IMR-90 (cell line): ENCODE data around the gene ZNF793. TPM values are rescaled to one million over a fixed set of nuclear protein-coding genes. Genes with fewer than 3 reads are reported as not detected.

Source experiments
- ATAC-seq: fragments of 200-7000 bp; cut with Tn5 transposase; 2 replicates; pipeline ENCODE4 v1.9.1; 2020; ENCODE audit warnings: low read depth, mild to moderate bottlenecking, moderate library complexity
- BruUV-seq: library from RNA; stranded (reverse); fragments of 400-500 nt; replicated peaks from 2 replicates; lab custom pipeline; 2021; lab: Mats Ljungman, UMichigan
- CTCF ChIA-PET: fragments of 300-600 bp; formaldehyde crosslinking; extraction: SDS; loops from one replicate; lab custom pipeline; 2021; ENCODE audit warnings: antibody characterized with exemption; lab: Yijun Ruan, JAX
- POLR2A ChIA-PET: fragments of 300-600 bp; sonication (Branson Sonifier 250); formaldehyde crosslinking; loops from one replicate; lab custom pipeline; 2022; ENCODE audit warnings: antibody characterized with exemption; ENCODE audit not compliant: unreplicated experiment; lab: Charles Lee
- DNase-seq: peaks from one replicate; pipeline ENCODE4 v3.0.0; 2013
- H2AFZ ChIP-seq: replicated peaks from 2 replicates; pipeline ENCODE3; 2013; ENCODE audit warnings: low read length, mild to moderate bottlenecking; ENCODE audit not compliant: poor library complexity
- H2AK5ac ChIP-seq: 2 replicates; pipeline ENCODE4 v1.6.1; 2013; ENCODE audit warnings: low read depth, low read length, inconsistent platforms
- H2AK9ac ChIP-seq: replicated peaks from 2 replicates; pipeline ENCODE3; 2013; ENCODE audit warnings: mild to moderate bottlenecking, low read depth, low read length, moderate library complexity; ENCODE audit not compliant: poor library complexity
- H2BK120ac ChIP-seq: 2 replicates; pipeline ENCODE4 v1.6.1; 2013; ENCODE audit warnings: low read depth, low read length, inconsistent platforms
- H2BK15ac ChIP-seq: 3 replicates; pipeline ENCODE4 v1.6.1; 2013; ENCODE audit warnings: low read depth, low read length, inconsistent platforms
- H2BK20ac ChIP-seq: 2 replicates; pipeline ENCODE4 v1.6.1; 2013; ENCODE audit warnings: low read depth, mild to moderate bottlenecking, inconsistent platforms, low read length, moderate library complexity
- H2BK5ac ChIP-seq: 2 replicates; pipeline ENCODE4 v1.6.1; 2013; ENCODE audit warnings: mild to moderate bottlenecking, low read depth, low read length, inconsistent platforms; ENCODE audit not compliant: poor library complexity, severe bottlenecking
- H3K14ac ChIP-seq: replicated peaks from 2 replicates; pipeline ENCODE4 v1.6.1; 2013; ENCODE audit warnings: low read depth, low read length, inconsistent platforms
- H3K18ac ChIP-seq: 2 replicates; pipeline ENCODE4 v1.6.1; 2013; ENCODE audit warnings: low read depth, low read length, control low read depth
- H3K23ac ChIP-seq: 2 replicates; pipeline ENCODE4 v1.6.1; 2013; ENCODE audit warnings: low read depth, low read length, inconsistent platforms
- H3K27ac ChIP-seq: 2 replicates; pipeline ENCODE4 v1.5.1; 2013; ENCODE audit warnings: mild to moderate bottlenecking, control low read depth, low read length; ENCODE audit not compliant: insufficient read depth
- H3K27me3 ChIP-seq: 2 replicates; pipeline ENCODE4 v1.6.1; 2013; ENCODE audit warnings: low read length; ENCODE audit not compliant: control insufficient read depth, insufficient read depth
- H3K36me3 ChIP-seq: 2 replicates; pipeline ENCODE4 v1.6.1; 2013; ENCODE audit warnings: low read length, mixed read lengths; ENCODE audit not compliant: control insufficient read depth, insufficient read depth
- H3K4ac ChIP-seq: 2 replicates; pipeline ENCODE4 v1.6.1; 2013; ENCODE audit warnings: low read depth, low read length, inconsistent platforms
- H3K4me1 ChIP-seq: 2 replicates; pipeline ENCODE4 v1.6.1; 2013; ENCODE audit warnings: low read length, mixed read lengths; ENCODE audit not compliant: control insufficient read depth, insufficient read depth
- H3K4me2 ChIP-seq: 2 replicates; pipeline ENCODE4 v1.6.1; 2013; ENCODE audit warnings: low read depth, mild to moderate bottlenecking, control low read depth, low read length, moderate library complexity
- H3K4me3 ChIP-seq: 2 replicates; pipeline ENCODE4 v1.5.1; 2013; ENCODE audit warnings: low read depth, mild to moderate bottlenecking, control low read depth, low read length, moderate library complexity; ENCODE audit not compliant: insufficient read depth
- H3K56ac ChIP-seq: 2 replicates; pipeline ENCODE4 v1.6.1; 2013; ENCODE audit warnings: low read length, inconsistent platforms; ENCODE audit not compliant: insufficient read depth; ENCODE audit errors: extremely low read depth
- H3K79me1 ChIP-seq, 2 experiments: 2 replicates each; pipeline ENCODE4 v1.6.1; 2013; ENCODE audit warnings: low read length in 2 of 2, inconsistent platforms in 1 of 2, low read depth in 1 of 2
- H3K9ac ChIP-seq: 2 replicates; pipeline ENCODE4 v1.6.1; 2013; ENCODE audit warnings: low read depth, low read length, control low read depth
- H3K9me1 ChIP-seq: 2 replicates; pipeline ENCODE4 v1.6.1; 2013; ENCODE audit warnings: low read length, inconsistent platforms; ENCODE audit not compliant: insufficient read depth
- H3K9me3 ChIP-seq: 2 replicates; pipeline ENCODE4 v1.6.1; 2013; ENCODE audit warnings: low read length; ENCODE audit not compliant: control insufficient read depth, insufficient read depth
- H4K20me1 ChIP-seq: 2 replicates; pipeline ENCODE4 v1.6.1; 2013; ENCODE audit warnings: low read length, inconsistent platforms; ENCODE audit not compliant: insufficient read depth
- H4K5ac ChIP-seq: 2 replicates; pipeline ENCODE4 v1.6.1; 2013; ENCODE audit warnings: mild to moderate bottlenecking, low read depth, low read length, control low read depth
- H4K8ac ChIP-seq, 2 experiments: 2 replicates each; pipeline ENCODE4 v1.6.1; 2013; ENCODE audit warnings: low read depth in 2 of 2, low read length in 2 of 2, control low read depth in 1 of 2, inconsistent platforms in 1 of 2
- H4K91ac ChIP-seq: 2 replicates; pipeline ENCODE4 v1.6.1; 2013; ENCODE audit warnings: low read depth, low read length, inconsistent platforms; ENCODE audit not compliant: insufficient read depth
- BHLHE40 ChIP-seq: fragments of 150-350 bp; IDR thresholded peaks from 2 replicates; pipeline ENCODE4 v1.6.1; 2016; ENCODE audit warnings: mild to moderate bottlenecking, low read depth, low read length
- CEBPB ChIP-seq: IDR thresholded peaks from 2 replicates; pipeline ENCODE4 v1.6.1; 2012; ENCODE audit warnings: low read depth, low read length, improper control_type of control experiment
- CHD1 ChIP-seq: IDR thresholded peaks from 2 replicates; pipeline ENCODE4 v1.6.1; 2012; ENCODE audit warnings: low read depth, low read length, improper control_type of control experiment
- CTCF ChIP-seq: conservative IDR thresholded peaks from 2 replicates; pipeline ENCODE4 v1.5.1; 2012; ENCODE audit warnings: mild to moderate bottlenecking, low read depth, low read length, improper control_type of control experiment
- ELK1 ChIP-seq: fragments of 150-350 bp; IDR thresholded peaks from 2 replicates; pipeline ENCODE4 v1.6.1; 2016; ENCODE audit warnings: low read depth, mild to moderate bottlenecking, low read length, moderate library complexity, borderline replicate concordance
- FOS ChIP-seq: fragments of 150-350 bp; IDR thresholded peaks from 2 replicates; pipeline ENCODE4 v1.6.1; 2016; ENCODE audit warnings: low read depth, low read length
- MAFK ChIP-seq: IDR thresholded peaks from 2 replicates; pipeline ENCODE4 v1.6.1; 2012; ENCODE audit warnings: low read depth, low read length, improper control_type of control experiment
- MAZ ChIP-seq: IDR thresholded peaks from 2 replicates; pipeline ENCODE4 v1.6.1; 2012; ENCODE audit warnings: low read depth, mild to moderate bottlenecking, low read length, improper control_type of control experiment, moderate library complexity, borderline replicate concordance
- MXI1 ChIP-seq: IDR thresholded peaks from 2 replicates; pipeline ENCODE4 v1.6.1; 2012; ENCODE audit warnings: low read depth, mild to moderate bottlenecking, low read length, moderate library complexity, borderline replicate concordance
- NFE2L2 ChIP-seq: fragments of 150-350 bp; IDR thresholded peaks from 2 replicates; pipeline ENCODE4 v1.6.1; 2016; ENCODE audit warnings: low read depth, mild to moderate bottlenecking, low read length
- POLR2A ChIP-seq: IDR thresholded peaks from 2 replicates; pipeline ENCODE4 v1.6.1; 2012; ENCODE audit warnings: mild to moderate bottlenecking, low read depth, low read length
- RAD21 ChIP-seq: IDR thresholded peaks from 2 replicates; pipeline ENCODE4 v1.6.1; 2012; ENCODE audit warnings: low read length, improper control_type of control experiment
- RCOR1 ChIP-seq: IDR thresholded peaks from 2 replicates; pipeline ENCODE4 v1.6.1; 2012; ENCODE audit warnings: mild to moderate bottlenecking, low read length, improper control_type of control experiment; ENCODE audit not compliant: insufficient replicate concordance
- RFX5 ChIP-seq: IDR thresholded peaks from 2 replicates; pipeline ENCODE4 v1.8.0; 2012; ENCODE audit warnings: low read depth, mild to moderate bottlenecking, low read length, moderate library complexity
- SMC3 ChIP-seq: fragments of 150-350 bp; IDR thresholded peaks from 2 replicates; pipeline ENCODE4 v1.6.1; 2016; ENCODE audit warnings: low read depth, mild to moderate bottlenecking, antibody characterized with exemption, low read length, moderate library complexity
- USF2 ChIP-seq: fragments of 150-350 bp; IDR thresholded peaks from 2 replicates; pipeline ENCODE4 v1.6.1; 2017; ENCODE audit warnings: mild to moderate bottlenecking, antibody characterized with exemption, low read length, low read depth
- WGBS, 2 experiments: methylation state at CpG; one replicate each; pipeline versions ENCODE4 v1.1.5 to v1.1.7; 2013; ENCODE audit warnings: missing lambda C conversion rate in 2 of 2; ENCODE audit not compliant: insufficient read length in 1 of 2; ENCODE audit errors: extremely low coverage in 2 of 2; 5-methylcytosine and 5-hydroxymethylcytosine counted together
- dilution Hi-C: fragments of 300-500 bp; cut with HindIII; formaldehyde crosslinking; loops from one replicate; pipeline ENCODE4 v1.14.3; 2018; ENCODE audit warnings: low sequenced_read_pairs; ENCODE audit not compliant: unreplicated experiment
- in situ Hi-C: fragments of 300-500 bp; cut with MboI; formaldehyde crosslinking; loops from 3 replicates; pipeline ENCODE4 v1.14.3; 2019; ENCODE audit warnings: low sequenced_read_pairs, inconsistent platforms, mixed read lengths
- intact Hi-C: fragments of 100-400 bp; cut with micrococcal nuclease; formaldehyde crosslinking; loops from 2 replicates; pipeline ENCODE4 v1.10.0; 2022
- polyA plus RNA-seq, 3 experiments: library from polyadenylated mRNA; depleted of rRNA; stranded (reverse); fragments of >200 nt; gene quantifications; 2 replicates each; pipeline ENCODE4 v1.2.3, GENCODE V29; 2012; ENCODE audit warnings: low replicate concordance in 1 of 3
- total RNA-seq: library from RNA; depleted of rRNA; stranded (reverse); fragments of >200 nt; gene quantifications from 2 replicates; pipeline ENCODE4 v1.2.3, GENCODE V29; 2012

Gene ZNF793
- total and polyA plus RNA-seq, 2 of the 4 experiments (the other 2 are of a cell fraction): 0.50 to 0.72 TPM

- no peak overlapping the region for H2AK9ac ChIP-seq
- no peak overlapping the region for H3K4me3 ChIP-seq
- H2BK15ac ChIP-seq: no peak overlapping the region
- in situ Hi-C loops: no loop called here
- ChIA-PET CTCF (no interaction called here), POLR2A (no interaction called here)
- ATAC-seq (no peak), DNase-seq (no peak)
- no peak overlapping the region for H2AK5ac ChIP-seq
- no peaks in the 10 kb centered on the region for H3K9me1 ChIP-seq
- no peak overlapping the region for H4K8ac ChIP-seq
- TF ChIP-seq NFE2L2: no peak
- TF ChIP-seq RFX5: no peak
- no peak for TF ChIP-seq BHLHE40
- no peak for TF ChIP-seq ELK1
- TF ChIP-seq CTCF: no peak
- no peak for TF ChIP-seq RCOR1
- TF ChIP-seq CHD1: no peak
- TF ChIP-seq RAD21: no peak
- no peak for TF ChIP-seq MXI1
- TF ChIP-seq CEBPB: no peak
- no peak for TF ChIP-seq USF2
- no peak for TF ChIP-seq SMC3
- TF ChIP-seq MAFK: no peak
- TF ChIP-seq FOS: no peak
- TF ChIP-seq POLR2A: no peak
- TF ChIP-seq MAZ: no peak
- H3K9ac ChIP-seq: no peak overlapping the region
- no peaks in the 10 kb centered on the region for H3K79me1 ChIP-seq
- H3K36me3 ChIP-seq: peaks cover 23% of the 10 kb centered on the region
- H3K18ac ChIP-seq: no peak overlapping the region
- H3K14ac ChIP-seq: no peak overlapping the region
- H3K27ac ChIP-seq: no peak overlapping the region
- H2BK20ac ChIP-seq: no peak overlapping the region
- 50% methylated on average over 1 of the region's 8 CpGs; no CpG with 5 or more reads in 1 of the 2 experiments for WGBS, 2 experiments
- no peak overlapping the region for H2AFZ ChIP-seq
- H3K56ac ChIP-seq: no peak overlapping the region
- H2BK5ac ChIP-seq: no peak overlapping the region
- H3K4me2 ChIP-seq: no peak overlapping the region
- no peak overlapping the region for H4K91ac ChIP-seq
- no peak overlapping the region for H2BK120ac ChIP-seq
- H3K4me1 ChIP-seq: no peaks in the 10 kb centered on the region
- dilution Hi-C loops: no loop called here
- no peak overlapping the region for H3K23ac ChIP-seq
- intact Hi-C loops: no loop called here
- H4K5ac ChIP-seq: no peak overlapping the region
- H3K27me3 ChIP-seq: no peaks in the 10 kb centered on the region
- H3K4ac ChIP-seq: no peak overlapping the region
- TSS peak; percentile 50 for BruUV-seq
- H4K20me1 ChIP-seq: no peaks in the 10 kb centered on the region
- H3K9me3 ChIP-seq: peaks cover 56% of the 10 kb centered on the region
Measured at GRCh38 chr19:37484406-37485168, 22.2 kb upstream of the ZNF793 start.
